Activated CD8-positive, alpha-beta memory T cell treated with anti-CD3 and anti-CD28 coated beads, Interleukin-2, amount 50 U/mL, for 4 hours (primary cell): Measurements from ENCODE around the gene TMED10.

ENCODE experiments used
- DNase-seq: peaks from one replicate; pipeline ENCODE4 v3.0.0-alpha.2; 2020

The TMED10 gene

DNA sequence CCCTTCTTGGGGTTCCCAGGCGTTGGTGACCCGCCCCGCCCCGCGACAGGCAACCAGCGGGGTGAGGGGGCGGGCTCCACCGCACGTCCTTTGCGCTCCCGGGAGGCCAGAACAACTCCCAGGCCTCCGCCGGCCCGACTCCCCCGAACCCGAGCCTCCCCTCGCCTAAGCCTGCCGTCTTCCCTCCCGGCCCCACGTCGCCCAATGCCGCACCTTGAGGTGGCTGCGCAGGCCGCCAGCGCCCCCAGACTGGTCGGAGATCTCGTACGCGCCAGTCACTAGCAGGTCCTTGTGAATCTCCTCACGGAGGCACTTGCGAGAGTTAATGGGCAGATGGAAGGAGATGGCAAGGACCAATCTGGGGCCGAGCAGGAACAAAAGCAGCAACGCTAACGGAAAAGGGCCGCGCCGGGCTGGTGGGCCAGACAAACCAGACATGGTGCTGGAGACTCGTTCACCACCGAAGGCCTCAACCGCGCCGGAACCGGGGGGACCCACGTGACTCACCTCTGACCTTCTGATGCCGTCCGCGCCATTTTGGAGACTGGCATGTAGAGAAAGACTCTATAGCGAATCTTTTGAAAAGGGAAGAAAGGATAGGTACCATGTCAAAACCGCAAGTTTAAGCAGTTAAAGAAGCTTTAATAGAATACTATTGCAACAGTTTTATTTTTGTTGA is at the start of gene TMED10:
TMED10 (minus strand) TSS at position 471 of the 679 bp plus-strand sequence; CDS start at position 438, 33 bp downstream.
- peak; percentile 88 for DNase-seq

DNA sequence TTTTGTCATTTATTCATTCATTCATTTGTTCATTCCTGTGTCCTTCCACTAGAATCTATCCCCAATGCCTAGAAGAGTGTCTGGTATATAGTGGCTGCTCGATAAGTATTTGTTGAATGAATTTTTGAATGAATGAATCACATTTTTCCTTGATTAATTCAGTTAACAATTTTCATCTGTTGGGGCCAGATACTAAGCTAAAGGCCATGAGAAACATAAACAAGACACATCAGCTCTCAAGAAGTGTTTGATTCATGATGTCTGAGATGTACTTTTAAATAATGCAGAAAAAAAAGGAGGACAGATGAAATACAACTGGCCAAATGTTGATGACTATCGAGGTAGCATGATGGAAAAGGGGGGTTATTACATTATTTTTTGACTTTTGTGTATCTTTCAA is 48.1 kb upstream of the TMED10 start:
- no peak for DNase-seq

- DNase-seq, result no peak
Measured at GRCh38 chr14:75223664-75224154, 47.3 kb upstream of the TMED10 start.

DNA sequence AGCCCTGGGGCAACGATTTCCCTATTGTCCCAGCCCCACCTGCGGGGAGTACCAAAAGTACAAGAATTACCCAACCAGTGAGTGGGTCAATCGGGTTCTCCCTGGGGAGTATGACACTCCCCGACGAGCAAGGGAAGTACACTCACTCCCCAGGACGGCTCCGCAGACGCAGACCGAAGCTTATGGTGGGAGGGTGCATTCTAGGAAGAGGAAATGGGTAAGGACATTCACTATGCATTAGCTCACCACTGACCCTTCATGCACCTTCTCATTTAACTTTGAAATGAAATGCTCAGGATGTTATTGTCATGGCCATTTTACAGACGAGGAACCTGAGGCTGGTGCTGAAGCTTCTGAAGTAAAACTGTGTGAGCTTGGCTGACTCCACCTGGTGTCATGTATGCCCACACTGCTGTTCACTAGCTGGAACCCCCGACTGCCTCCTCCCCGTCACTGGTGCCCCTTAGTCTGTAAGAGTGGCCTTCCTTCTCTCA is 45.8 kb upstream of the TMED10 start:
- no peak for DNase-seq

GRCh38 chr14:75221797-75222196 is 45.4 kb upstream of the TMED10 start:
- DNase-seq, result no peak

GRCh38 chr14:75220156-75220555 is 43.7 kb upstream of the TMED10 start:
- DNase-seq, result no peak

GRCh38 chr14:75217508-75218206 is 41.2 kb upstream of the TMED10 start:
- DNase-seq, result no peak

DNA sequence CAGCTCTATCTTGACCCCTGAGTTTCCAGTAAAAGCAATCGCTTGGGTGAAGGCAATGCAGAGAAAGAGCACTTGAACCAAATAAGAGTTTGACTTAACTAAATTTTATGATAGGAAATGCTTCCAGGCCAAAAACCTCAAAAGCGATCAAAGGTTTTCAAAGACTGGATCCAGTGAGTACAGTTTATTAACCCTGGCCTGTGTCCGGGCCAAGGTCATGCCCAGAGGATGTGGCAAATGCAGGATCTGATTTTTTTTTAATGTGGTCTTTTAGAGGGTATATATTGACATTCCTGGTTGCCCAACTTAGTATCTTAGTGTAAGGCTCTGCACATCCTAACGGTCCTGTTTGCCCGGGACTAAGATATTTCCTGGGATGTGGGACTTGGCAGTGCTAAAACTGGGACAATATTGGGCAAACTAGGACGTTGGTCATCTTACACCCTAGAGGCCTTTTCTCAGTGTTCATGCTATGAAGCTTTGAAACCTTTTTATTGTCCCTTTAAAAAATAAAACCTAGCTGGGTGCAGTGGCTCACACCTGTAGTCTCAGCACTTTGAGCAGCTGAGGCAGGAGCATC is 40.1 kb upstream of the TMED10 start:
- DNase-seq, result no peak

DNA sequence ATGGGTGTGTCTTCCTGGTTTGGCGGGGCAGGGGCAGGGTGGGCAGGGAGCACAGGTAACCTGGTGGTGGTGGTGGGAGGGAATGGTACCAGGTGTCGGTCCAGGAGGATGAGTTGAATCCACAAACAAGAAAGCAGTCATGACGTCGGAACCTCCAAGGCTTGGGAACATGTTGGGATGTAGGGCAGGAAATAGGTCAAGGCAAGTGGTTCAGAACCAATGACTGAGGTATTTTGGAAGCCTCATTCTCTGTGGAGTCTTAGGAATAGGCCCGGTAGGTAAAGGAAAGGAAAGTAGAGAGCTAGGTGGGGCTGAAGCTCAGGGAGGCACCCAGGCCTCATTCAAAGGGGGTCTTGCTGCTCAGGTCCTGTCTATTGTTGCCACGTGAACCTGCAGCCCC is 39.1 kb upstream of the TMED10 start:
- DNase-seq, result no peak

GRCh38 chr14:75214558-75214957 is 38.1 kb upstream of the TMED10 start:
- no peak for DNase-seq

DNA sequence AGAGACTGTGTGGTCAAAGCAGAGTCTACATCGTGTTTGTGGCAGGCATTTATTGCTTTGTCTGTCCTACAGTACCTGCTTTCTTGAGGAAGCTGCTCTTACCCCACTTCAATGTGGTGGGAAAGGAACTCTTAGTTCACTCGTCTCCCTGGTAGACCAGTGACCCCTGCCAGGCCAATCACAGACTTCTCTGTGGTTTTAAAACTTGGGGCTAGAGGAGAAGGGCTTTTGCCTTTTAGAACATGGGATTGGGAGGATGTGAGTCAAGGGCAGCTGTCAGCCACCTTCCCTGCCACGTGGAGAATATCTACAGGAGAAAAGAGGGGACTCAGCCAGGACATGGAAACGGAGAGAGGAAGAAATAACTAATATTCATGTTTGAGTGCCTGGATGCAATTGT is 36.8 kb upstream of the TMED10 start:
- no peak for DNase-seq

GRCh38 chr14:75208843-75209242 is 32.4 kb upstream of the TMED10 start:
- DNase-seq, result no peak

DNA sequence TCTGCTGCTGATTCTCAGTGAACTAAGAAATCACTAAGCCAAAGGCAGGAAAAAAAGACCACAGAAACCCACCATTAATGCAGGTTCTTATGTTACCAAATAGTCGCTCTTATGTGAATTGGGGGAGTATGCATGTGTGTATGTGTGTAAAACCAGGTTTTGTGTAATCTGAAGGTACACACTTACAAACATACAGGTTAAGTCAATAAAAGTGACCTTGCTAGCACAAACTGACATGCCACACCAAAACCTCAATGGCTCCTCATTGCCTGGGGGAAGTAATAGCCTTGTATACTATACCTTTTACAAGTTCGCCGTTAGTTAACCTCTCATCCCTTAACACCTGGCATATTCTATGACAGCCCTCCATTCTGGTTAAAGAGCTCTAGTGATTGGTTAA is 29.8 kb upstream of the TMED10 start:
- no peak for DNase-seq

GRCh38 chr14:75205591-75205990 is 29.2 kb upstream of the TMED10 start:
- no peak for DNase-seq

DNA sequence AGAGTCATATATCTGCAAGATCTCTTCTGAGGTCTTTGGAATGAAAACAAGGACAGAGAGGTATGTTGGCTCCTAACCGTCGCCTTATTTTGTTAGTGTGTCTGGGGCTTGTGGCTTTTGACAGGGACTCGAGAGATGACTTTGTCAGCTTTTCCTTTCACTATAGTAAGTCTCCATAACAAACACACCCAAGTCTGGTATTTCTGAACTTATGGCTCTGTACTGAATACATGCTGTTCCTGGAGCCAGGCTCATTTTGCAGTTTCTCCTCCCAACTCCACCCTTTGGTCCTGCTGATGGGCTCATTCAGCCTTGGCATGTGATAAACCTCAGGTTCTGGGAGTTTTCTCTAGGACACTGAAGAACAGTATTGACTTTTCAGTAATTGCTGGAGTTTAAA is 27.7 kb upstream of the TMED10 start:
- no peak for DNase-seq

- no peak for DNase-seq
Measured at GRCh38 chr14:75202657-75203056, 26.2 kb upstream of the TMED10 start.

- DNase-seq, result no peak
Measured at GRCh38 chr14:75201087-75201486, 24.7 kb upstream of the TMED10 start.

DNA sequence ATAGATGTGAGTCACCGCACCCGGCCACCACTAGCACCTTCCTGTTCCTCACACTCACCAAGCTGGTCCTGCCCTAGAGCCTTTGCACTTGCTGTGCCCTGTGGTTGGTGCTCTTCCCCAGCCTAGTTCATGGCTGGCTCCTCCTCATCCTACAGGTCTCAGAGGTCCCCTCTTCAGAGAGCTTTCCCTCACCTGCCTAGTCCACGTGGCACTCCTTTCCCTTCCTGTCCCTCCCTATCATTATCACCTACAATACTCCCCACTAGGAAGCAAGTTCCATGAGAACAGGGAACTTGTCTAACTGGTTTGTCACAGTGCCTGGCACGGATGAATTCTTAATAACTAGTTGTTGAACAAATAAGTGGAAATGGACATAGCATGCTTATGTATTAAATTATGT is 24.0 kb upstream of the TMED10 start:
- no peak for DNase-seq

DNA sequence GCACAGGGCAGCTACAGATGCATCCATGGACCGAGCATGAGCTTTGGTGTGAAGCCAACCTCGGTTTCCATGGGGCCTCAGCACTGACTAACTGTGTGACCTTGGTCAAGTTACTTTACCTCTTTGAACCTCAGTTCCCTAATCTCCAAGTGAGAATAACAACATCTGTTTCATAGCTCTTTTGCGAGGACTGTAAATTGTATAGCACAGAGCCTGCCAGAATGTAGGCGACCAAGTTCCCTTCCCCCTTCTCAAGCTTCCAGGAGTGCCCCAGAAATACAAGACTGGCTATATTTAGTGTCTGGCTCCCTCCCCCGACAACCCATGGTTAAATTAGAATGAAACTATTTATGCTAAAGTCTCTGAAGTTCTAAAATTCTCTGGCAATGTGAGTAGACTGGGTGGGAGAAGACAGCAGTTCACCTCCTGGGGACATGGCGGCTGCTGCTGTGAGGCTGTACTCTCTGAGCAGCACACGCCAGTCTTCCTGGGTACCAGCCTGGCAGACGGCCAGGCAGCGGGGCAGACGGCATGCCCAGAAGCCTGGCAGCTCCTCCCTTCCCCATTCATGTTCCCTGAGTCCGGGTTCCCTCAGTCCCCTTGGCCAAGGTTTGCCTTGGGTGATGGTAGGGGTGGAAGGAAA is 22.0 kb upstream of the TMED10 start:
- DNase-seq, result no peak

DNA sequence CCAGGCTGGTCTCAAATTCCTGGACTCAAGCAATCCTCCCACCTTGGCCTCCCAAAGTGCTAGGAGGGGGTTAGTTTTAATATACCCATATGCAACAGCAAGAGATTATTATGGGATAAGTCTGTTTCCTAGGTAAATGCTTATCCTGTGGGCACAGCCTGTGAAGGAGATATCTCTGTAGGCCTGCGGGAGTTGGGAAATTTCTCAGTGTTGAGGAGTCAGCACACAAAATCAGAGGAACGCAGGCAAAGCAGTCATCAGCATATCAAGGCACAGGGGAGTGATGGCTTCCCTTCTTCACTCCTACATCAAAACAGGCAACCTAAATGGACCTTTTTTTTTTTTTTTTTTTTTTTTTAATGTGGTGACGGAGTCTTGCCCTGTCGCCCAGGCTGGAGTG is 20.9 kb upstream of the TMED10 start:
- no peak for DNase-seq

DNA sequence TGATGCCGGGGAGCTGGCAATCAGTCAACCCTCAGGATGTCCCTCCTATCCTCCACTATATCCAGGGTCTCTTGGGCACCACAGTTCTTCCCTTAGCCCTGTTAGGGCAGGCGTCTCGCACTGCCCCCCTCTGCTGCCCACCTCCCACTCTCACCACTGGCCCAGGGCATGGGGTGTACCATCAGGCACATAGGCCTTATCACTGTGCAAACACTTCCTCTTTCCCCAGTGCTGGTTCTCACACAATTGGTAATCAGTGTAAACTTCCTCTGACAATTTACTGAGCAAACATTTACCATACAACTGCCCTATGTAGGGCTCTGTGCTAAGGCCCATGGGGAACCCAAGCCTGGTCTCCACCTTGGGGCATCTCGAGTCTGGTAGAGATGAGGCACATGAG is 20.1 kb upstream of the TMED10 start:
- DNase-seq, result no peak

DNA sequence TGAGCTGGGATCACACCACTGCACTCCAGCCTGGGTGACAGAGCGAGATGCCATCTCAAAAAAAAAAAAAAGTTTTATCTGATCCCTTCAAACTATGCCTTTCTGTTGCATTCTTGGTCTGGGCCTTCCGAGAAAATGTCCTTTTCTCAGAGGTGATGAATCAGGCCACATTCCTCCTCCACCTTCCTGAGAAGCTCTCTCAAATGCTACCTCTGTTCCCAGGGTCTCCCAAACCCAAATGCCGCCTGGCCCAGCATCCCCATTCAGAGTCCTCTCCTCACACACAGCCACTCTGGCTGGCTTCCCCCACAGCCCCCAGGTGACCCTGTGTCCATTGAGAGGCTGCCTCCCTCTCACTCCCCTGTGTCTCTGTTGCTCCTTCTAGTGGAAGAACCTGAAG is 19.7 kb upstream of the TMED10 start:
- DNase-seq, result no peak

DNA sequence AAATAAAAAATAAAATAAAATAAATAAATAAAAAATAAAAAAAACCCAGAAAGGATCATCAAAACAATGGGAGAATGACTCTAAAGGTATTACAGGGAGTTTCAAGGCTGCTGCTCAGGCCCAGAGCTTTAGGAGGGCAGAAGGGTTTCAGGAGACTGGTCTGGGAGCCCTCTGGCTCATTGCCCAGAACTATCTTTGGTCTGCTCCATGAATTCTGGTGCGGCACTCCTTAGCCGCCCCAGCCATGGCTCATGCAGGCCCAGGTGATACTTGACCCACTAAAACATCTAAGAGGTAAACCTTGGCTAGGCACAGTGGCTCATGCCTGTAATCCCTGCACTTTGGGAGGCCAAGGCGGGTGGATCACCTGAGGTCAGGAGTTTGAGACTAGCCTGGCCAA is 14.7 kb upstream of the TMED10 start:
- DNase-seq, result no peak

- DNase-seq, result no peak
Measured at GRCh38 chr14:75190023-75190422, 13.6 kb upstream of the TMED10 start.
